Measurements from ENCODE around the gene GTF2A1L.
"Not testable (repeated sequence)": the region's sequence is repeated elsewhere in the genome, so short reads cannot be mapped to it uniquely, and the experiment has no call there.

The GTF2A1L gene

DNA sequence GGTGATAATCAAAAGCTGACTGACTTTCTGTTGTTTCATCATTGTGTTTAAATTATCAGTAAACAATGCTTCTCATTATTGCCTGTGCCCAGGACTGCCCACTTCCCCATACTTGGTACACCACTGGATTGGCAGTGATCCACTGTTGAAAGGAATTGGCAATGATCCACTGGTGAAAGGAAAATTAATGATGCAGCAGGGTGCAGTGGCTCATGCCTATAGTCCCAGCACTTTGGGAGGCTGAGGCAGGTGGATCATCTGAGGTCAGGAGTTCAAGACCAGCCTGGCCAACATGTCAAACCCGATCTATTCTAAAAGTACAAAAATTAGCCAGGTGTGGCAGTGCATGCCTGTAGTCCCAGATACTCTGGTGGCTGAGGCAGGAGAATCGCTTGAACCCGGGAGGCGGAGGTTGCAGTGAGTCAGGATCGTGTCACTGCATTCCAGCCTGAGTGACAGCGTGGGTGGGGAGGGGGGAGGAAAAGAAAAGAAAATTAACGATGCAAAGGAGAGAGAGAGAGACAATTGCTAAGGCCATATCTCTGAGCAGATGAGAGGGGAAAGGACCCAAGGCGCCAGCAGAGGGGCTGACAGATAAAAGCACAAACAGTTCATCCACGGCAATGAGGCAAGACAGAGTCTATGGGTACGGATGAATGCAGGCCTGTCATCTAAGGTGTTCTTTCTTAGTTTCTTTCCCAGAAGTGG, 10.2 kb upstream of the GTF2A1L start:
- no peak for DNase-seq (ENCODE audit: low read depth in 2 of 2)

- no peak for DNase-seq (ENCODE audit: low read depth in 2 of 2)
These were observed 4.4 kb upstream of the GTF2A1L start for GRCh38 chr2:48613211-48613610.

GRCh38 chr2:48614581-48614980, 3.1 kb upstream of the GTF2A1L start:
- DNase-seq (ENCODE audit: low read depth in 2 of 2), result not testable (repeated sequence)

DNA sequence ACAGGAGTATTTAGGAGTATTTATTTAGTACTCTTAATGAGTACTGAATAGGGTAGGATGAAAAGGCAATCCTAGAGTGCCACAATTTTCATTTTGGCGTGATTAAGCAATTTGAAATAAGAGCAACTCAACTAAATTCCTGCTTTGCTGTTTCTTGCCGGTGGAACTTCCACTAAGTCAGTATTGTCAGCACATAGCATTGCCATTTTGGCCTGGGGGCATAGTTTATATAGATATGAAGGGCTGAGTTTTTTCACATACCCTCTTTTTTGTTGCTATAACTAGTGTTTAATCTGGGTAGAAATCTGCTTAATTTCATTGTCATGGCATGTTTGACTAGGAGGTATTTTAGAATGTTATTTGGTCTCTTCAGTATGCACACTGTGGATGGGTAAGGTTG, 1.9 kb downstream of the GTF2A1L start:
- DNase-seq (ENCODE audit: low read depth in 2 of 2), result no peak

DNA sequence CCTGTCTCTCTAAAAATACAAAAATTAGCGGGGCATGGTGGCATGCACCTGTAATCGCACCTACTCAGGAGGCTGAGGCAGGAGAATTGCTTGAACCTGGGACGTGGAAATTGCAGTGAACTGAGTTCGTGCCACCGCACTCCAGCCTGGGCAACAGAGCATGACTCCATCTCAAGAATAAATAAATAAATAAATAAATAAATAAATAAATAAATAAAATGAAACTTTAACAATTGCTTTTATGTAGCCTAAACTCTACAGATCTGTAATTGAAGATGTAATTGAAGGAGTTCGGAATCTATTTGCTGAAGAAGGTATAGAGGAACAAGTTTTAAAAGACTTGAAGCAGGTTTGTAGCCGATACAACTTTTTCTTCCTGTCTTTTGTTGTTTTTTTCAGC, 2.9 kb downstream of the GTF2A1L start:
- DNase-seq (ENCODE audit: low read depth in 2 of 2), result no peak

- not testable (repeated sequence) for DNase-seq (ENCODE audit: low read depth in 2 of 2)
These were observed 5.0 kb downstream of the GTF2A1L start for GRCh38 chr2:48622691-48623090.

GRCh38 chr2:48624696-48625095, 7.0 kb downstream of the GTF2A1L start:
- no peak for DNase-seq (ENCODE audit: low read depth in 2 of 2)

DNA sequence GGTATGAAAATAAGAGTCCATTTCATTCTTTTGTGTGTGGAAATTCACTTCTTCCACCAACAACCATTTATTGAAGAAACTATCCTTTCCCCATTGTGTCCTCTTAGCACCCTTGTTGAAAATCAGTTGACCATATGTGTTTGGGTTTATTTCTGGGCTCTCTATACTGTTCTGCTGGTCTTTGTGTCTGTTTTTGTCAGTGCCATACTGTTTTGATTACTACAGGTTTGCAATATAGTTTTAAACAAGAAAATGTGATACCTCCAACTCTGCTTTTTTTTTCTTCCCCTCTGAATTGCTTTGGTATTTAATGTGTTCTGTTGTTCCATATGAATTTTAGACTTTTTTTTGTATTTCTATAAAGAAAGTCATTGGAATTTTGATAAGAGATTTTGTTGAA, 8.4 kb downstream of the GTF2A1L start:
- DNase-seq (ENCODE audit: low read depth in 2 of 2), result no peak

DNA sequence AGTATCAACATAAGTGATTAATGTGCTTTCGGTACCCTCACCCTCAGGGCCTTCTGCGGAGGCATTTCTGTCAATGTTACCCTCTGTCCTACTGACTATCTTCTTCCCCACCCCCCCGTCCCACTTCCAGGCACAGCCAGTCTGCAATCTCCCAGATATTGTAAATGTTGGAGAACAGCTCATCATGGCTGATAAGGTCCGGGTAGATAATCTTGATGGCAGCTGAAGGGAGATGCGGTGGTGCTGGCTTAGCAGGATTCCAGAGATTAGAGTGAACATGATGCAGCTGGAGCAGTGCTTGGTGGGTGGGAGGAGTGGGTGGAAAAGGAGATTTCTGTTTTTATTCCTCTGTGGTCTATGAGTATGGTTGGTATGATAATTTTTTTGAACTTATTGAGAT, 15.5 kb downstream of the GTF2A1L start:
- no peak for DNase-seq (ENCODE audit: low read depth in 2 of 2)

DNA sequence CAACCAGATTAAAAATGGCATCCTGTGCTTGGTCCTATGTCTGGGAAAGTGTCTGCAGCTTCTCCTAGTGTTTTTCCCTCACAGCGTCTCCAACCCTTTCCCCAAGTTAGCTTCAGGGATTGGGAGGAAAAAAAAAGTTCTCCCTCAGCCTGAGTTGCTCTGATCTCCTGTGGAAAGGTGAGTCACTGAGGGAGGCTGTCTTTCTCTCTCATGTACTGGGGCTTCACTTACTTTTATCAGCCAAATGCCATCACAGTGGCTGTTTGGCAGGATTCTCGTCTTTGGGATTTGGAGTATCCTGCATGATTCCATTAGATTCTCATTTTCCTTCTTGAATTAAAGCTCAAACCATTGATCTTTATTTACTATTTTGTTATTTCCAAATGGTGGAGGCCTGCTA, 18.1 kb downstream of the GTF2A1L start:
- no peak for DNase-seq (ENCODE audit: low read depth in 2 of 2)

DNA sequence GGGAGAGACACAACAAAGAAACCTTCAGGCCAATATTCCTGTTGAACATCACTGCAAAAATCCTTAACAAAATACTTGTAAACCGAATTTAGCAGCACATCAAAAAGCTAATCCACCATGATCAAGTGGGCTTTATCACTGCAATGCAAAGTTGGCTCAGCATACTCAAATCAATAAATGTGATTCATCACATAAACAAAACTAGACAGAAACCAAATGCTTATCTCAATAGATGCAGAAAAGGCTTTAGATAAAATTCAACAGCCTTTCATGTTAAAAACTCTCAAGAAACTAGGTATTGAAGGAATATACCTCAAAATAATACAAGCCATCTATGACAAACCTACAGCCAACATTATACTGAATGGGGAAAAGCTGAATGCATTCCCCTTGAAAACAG, 20.6 kb downstream of the GTF2A1L start:
- DNase-seq (ENCODE audit: low read depth in 2 of 2), result no peak

DNA sequence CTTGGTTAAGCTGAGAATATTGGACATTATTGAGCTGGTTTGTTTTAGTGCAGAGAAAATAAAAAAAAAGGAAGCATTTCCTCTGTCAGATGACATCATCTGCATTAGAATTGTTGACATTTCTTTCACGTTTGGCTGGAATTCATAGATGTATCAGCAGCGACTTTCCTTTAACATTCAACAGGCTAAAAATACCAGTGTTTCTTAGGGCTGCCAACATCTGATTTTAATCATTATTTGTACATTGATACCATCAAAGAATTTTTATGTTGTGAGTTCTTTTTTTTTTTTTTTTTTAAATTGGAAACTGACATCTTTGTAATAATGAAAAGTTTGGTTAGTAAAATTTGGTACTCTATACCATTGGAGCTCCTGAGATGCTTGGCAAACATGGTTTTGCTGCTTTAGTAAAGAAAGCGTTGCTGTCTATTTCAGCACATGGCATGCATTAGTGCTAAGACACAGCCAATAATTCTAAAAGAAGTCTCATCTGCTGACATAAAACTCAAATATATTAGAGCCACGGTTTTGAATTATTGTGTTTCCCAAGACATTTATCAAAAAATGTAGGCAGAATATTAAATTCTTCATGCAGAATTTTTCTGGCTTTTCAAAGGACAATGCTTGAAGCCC, 33.6 kb downstream of the GTF2A1L start:
- no peak for DNase-seq (ENCODE audit: low read depth in 2 of 2)

DNA sequence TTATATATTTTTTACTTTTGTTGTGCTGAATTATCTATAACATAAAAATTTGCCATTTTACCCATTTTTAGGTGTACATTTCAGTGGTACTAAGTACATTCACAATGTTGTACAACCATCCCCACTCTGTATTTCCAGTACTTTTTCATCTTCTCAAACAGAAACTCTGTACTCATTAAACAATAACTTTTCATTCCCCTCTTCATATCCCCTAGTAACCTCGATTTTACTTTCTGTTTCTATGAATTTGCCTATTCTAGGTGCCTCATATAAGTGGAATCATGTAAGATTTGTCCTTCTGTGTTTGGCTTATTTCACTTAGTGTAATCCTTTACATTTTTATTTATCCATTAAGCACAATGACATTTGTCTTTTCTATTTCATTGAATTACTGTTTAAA, 51.3 kb downstream of the GTF2A1L start:
- DNase-seq (ENCODE audit: low read depth in 2 of 2), result no peak

DNA sequence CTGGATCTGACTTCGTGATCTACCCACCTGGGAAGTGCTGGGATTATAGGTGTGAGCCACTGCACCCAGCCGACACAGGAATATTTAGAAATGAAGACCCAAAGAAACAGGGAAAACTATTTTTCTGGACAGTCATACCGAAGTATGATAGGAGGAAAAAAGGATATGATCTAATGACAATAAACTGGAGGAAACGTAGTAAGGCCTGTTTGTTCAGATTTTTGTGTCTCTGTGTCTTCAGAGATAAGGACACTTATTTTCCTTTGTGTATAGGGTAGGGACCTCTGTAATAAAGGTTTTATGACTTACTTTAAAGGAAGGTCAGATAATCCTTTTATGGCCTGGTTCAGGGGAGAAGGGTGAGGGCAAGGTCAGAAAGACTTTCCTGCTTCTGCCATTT, 55.9 kb downstream of the GTF2A1L start:
- DNase-seq (ENCODE audit: low read depth in 2 of 2), result no peak

GRCh38 chr2:48674933-48675332, 57.3 kb downstream of the GTF2A1L start:
- no peak for DNase-seq (ENCODE audit: low read depth in 2 of 2)

DNA sequence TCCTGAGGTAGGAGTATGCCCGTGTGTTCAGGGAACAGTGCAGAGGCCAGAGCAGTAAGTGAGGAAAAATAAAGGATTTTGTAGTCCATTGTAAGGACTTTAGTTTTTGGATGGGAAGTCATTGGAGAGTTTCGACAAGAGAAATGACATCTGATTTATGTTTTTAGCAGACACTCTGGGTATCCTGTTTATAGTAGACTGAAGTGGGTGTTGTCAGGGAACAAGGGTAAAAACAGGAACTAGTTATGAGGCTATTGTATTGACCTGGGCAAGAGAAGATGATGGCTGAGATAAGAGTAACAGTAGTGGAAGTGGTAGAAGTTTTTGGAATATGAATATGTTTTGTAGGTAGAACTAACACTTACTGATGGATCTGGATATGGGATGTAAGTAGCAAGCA, 59.8 kb downstream of the GTF2A1L start:
- no peak for DNase-seq (ENCODE audit: low read depth in 2 of 2)

GRCh38 chr2:48685126-48685525, 67.5 kb downstream of the GTF2A1L start:
- DNase-seq (ENCODE audit: low read depth in 2 of 2), result no peak

- DNase-seq (ENCODE audit: low read depth in 2 of 2), result no peak
These were observed 74.5 kb downstream of the GTF2A1L start for GRCh38 chr2:48691935-48692691.

GRCh38 chr2:48693066-48693465, 75.4 kb downstream of the GTF2A1L start:
- no peak for DNase-seq (ENCODE audit: low read depth in 2 of 2)

DNA sequence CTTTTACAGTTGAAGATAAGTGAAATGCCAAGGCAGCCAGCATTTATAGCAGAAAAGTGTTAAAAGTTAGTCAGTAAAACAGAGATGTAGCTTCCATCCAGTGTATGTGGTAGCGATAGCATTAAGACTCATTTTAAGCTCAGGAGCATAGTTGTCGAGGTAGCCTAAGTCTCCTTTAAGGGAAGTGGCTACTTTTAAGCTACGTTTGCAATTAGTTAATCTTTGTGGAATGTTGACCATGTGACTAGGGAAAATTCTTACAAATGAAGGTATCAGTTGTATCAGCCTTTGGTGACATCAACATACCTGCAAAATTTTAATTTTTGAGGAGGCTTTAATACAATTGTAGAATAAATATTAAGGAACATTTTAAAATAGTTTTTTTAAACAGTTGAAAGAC, 76.0 kb downstream of the GTF2A1L start:
- DNase-seq (ENCODE audit: low read depth in 2 of 2), result no peak

DNA sequence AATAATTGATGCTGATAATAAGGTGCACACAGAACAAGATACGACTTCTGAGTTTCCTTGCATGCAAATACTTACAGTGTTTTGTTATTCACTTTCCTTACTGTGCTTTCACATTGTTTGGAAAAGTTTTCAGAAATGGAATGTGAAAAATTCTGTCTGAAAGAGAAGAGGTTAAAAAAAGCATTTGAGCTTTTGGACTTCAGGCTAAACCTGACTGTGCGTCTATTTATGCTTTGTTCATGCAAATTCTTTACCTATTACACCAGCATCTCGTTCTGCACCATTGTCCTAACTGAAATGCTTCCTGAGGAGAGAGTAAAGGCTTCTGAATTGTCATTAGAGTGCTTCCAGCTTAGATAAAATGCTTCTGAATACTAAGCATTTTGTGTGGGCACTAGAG, 76.5 kb downstream of the GTF2A1L start:
- DNase-seq (ENCODE audit: low read depth in 2 of 2), result no peak

GRCh38 chr2:48695991-48696390, 78.3 kb downstream of the GTF2A1L start:
- no peak for DNase-seq (ENCODE audit: low read depth in 2 of 2)

DNA sequence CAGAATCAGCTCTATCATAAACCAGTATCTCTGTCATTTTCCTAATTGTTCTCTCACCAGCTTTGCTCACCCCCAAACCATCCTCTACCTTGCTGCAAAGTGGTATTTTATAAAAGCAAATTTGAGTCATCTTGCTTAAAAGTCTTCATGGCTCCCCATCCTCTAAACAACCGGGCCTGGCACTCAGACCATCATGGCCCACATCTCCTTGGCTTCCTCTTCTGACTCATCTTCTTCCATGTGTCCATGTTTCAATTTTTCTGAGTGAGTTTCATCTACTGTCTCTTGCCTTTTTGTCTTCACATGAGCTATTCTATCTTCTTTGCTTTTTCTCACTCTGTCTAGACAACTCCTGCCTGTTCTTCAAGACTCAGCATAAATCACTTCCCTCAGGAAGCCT, 79.2 kb downstream of the GTF2A1L start:
- no peak for DNase-seq (ENCODE audit: low read depth in 2 of 2)
